Peyer's patch (tissue), 4 donors: ENCODE results near the gene RGS17. TPM values are rescaled to one million over a fixed set of nuclear protein-coding genes. Genes with fewer than 3 reads are reported as not detected.

ENCODE experiments used
- DNase-seq, 3 donors: peaks; one replicate each; pipeline ENCODE4 v3.0.0-alpha.2; 2017 to 2019
- H3K27ac ChIP-seq, 4 donors: fragments of 200-600 bp; sonication (generic); one replicate each; pipeline ENCODE4 v1.5.1; 2016 to 2019
- H3K27me3 ChIP-seq, 2 donors: fragments of 200-600 bp; sonication (generic); one replicate each; pipeline ENCODE4 v1.5.1; 2019
- H3K36me3 ChIP-seq, 3 donors: fragments of 200-600 bp; sonication (generic); one replicate each; pipeline ENCODE4 v1.5.1; 2016 to 2019
- H3K4me1 ChIP-seq, 4 donors: fragments of 200-600 bp; sonication (generic); one replicate each; pipeline ENCODE4 v1.5.1; 2016 to 2019
- H3K4me3 ChIP-seq, 4 donors: fragments of 200-600 bp; sonication (generic); 1 replicate in 3 of 4; 2 replicates in 1 of 4; pipeline ENCODE4 v1.5.1; 2016 to 2019; ENCODE audit warnings: mild to moderate bottlenecking in 1 of 4
- H3K9me3 ChIP-seq, 4 donors: fragments of 200-600 bp; sonication (generic); one replicate each; pipeline ENCODE4 v1.5.1; 2016 to 2019; ENCODE audit warnings: mild to moderate bottlenecking in 1 of 4
- CTCF ChIP-seq, 6 experiments: fragments of 450-650 bp in 4 of 6; fragments of 200-600 bp in 2 of 6; sonication (generic) in 1 of 6; IDR thresholded peaks; one replicate each; pipeline ENCODE4 v1.5.1; 2017 to 2019; ENCODE audit warnings: antibody characterized with exemption in 6 of 6, mild to moderate bottlenecking in 3 of 6, moderate library complexity in 1 of 6
- POLR2A ChIP-seq, 2 donors: fragments of 450-650 bp; IDR thresholded peaks; one replicate each; pipeline ENCODE4 v1.5.1; 2017; ENCODE audit warnings: antibody characterized with exemption in 2 of 2, mild to moderate bottlenecking in 2 of 2, moderate library complexity in 2 of 2
- total RNA-seq, 4 donors: library from RNA; depleted of rRNA; stranded (reverse); fragments of >200 nt; gene quantifications; one replicate each; pipeline ENCODE4 v1.1.0, GENCODE V29; 2016

Gene RGS17
- total RNA-seq, 4 donors from 2014 or later, result 0.18 to 2.5 (median 0.67) TPM; not detected in 1

GRCh38 chr6:153056308-153056707, 74.8 kb downstream of the RGS17 start:
- Histone ChIP-seq H3K36me3 (no peaks in the 10 kb centered on the region), H3K27me3 (no peaks in the 10 kb centered on the region), H3K27ac (no peak overlapping the region), H3K4me3 (no peak overlapping the region), H3K4me1 (no peaks in the 10 kb centered on the region), H3K9me3 (no peaks in the 10 kb centered on the region)
- TF ChIP-seq POLR2A (IDR thresholded peaks at IDR 0.05) (no peak), CTCF (IDR thresholded peaks at IDR 0.05) (no peak)
- DNase-seq, result no peak

- Histone ChIP-seq H3K4me1 (no peaks in the 10 kb centered on the region), H3K9me3 (no peaks in the 10 kb centered on the region), H3K4me3 (no peak overlapping the region), H3K27me3 (no peaks in the 10 kb centered on the region), H3K27ac (no peak overlapping the region), H3K36me3 (no peaks in the 10 kb centered on the region)
- no peak for DNase-seq
- TF ChIP-seq CTCF (IDR thresholded peaks at IDR 0.05), result no peak
- TF ChIP-seq POLR2A (IDR thresholded peaks at IDR 0.05), result no peak
Measured at GRCh38 chr6:153051801-153052200, 79.3 kb downstream of the RGS17 start.

- Histone ChIP-seq H3K4me3 (no peak overlapping the region), H3K4me1 (no peaks in the 10 kb centered on the region), H3K27ac (no peak overlapping the region), H3K27me3 (no peaks in the 10 kb centered on the region), H3K36me3 (no peaks in the 10 kb centered on the region), H3K9me3 (no peaks in the 10 kb centered on the region)
- TF ChIP-seq POLR2A (IDR thresholded peaks at IDR 0.05) (no peak), CTCF (IDR thresholded peaks at IDR 0.05) (no peak)
- no peak for DNase-seq
Measured at GRCh38 chr6:153048631-153049030, 82.5 kb downstream of the RGS17 start.

DNA sequence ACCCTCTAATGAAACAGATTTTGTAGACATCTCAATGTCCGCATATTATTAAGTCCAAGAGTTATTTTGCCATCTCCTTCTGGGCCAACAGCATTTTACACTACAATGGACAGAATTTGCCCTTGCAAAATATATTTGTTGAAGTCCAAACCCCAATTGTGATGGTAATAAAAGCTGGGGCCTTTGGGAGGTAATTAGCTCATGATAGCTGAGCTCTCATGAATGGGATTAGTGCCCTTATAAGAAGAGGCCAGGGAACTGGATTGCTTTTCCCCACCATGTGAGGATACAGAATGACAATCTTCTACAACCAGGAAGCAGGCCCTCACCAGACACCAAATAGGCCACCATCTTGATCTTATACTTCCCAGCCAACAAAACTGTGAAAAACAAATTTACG, 83.7 kb downstream of the RGS17 start:
- no peak for DNase-seq
- no peaks in the 10 kb centered on the region for H3K27me3 ChIP-seq
- H3K27ac ChIP-seq, result no peak overlapping the region
- TF ChIP-seq POLR2A (IDR thresholded peaks at IDR 0.05) (no peak), CTCF (IDR thresholded peaks at IDR 0.05) (no peak)
- H3K4me3 ChIP-seq, result no peak overlapping the region
- H3K36me3 ChIP-seq, result no peaks in the 10 kb centered on the region
- H3K9me3 ChIP-seq, result no peaks in the 10 kb centered on the region
- no peaks in the 10 kb centered on the region for H3K4me1 ChIP-seq

- no peaks in the 10 kb centered on the region for H3K36me3 ChIP-seq
- no peak overlapping the region for H3K4me3 ChIP-seq
- no peak overlapping the region for H3K27ac ChIP-seq
- no peak for TF ChIP-seq POLR2A (IDR thresholded peaks at IDR 0.05)
- no peak for TF ChIP-seq CTCF (IDR thresholded peaks at IDR 0.05)
- H3K9me3 ChIP-seq, result no peaks in the 10 kb centered on the region
- no peak for DNase-seq
- H3K27me3 ChIP-seq, result no peaks in the 10 kb centered on the region
- H3K4me1 ChIP-seq, result no peaks in the 10 kb centered on the region
Measured at GRCh38 chr6:153045271-153045670, 85.8 kb downstream of the RGS17 start.

GRCh38 chr6:153044295-153044694, 86.8 kb downstream of the RGS17 start:
- no peak overlapping the region for H3K4me3 ChIP-seq
- DNase-seq, result no peak
- H3K36me3 ChIP-seq, result no peaks in the 10 kb centered on the region
- TF ChIP-seq CTCF (IDR thresholded peaks at IDR 0.05) (no peak), POLR2A (IDR thresholded peaks at IDR 0.05) (no peak)
- H3K4me1 ChIP-seq, result no peaks in the 10 kb centered on the region
- H3K9me3 ChIP-seq, result no peaks in the 10 kb centered on the region
- no peaks in the 10 kb centered on the region for H3K27me3 ChIP-seq
- H3K27ac ChIP-seq, result no peak overlapping the region
